HepG2 (cell line): Measurements from ENCODE around the gene GRK5. TPM values are rescaled to one million over a fixed set of nuclear protein-coding genes. Genes with fewer than 3 reads are reported as not detected.

Experiments used
- BCLAF1 ChIP-seq: fragments of 450-650 bp; IDR thresholded peaks from 2 replicates; pipeline ENCODE4 v1.6.1; 2017; ENCODE audit warnings: mild to moderate bottlenecking
- FOXP1 ChIP-seq, 2 experiments: fragments of 450-650 bp in 1 of 2; IDR thresholded peaks; 2 replicates each; pipeline ENCODE4 v1.6.1; 2017 to 2018; ENCODE audit warnings: antibody characterized with exemption in 1 of 2
- HDAC1 ChIP-seq: sonication (generic); formaldehyde crosslinking; IDR thresholded peaks from 2 replicates; pipeline ENCODE4 v1.5.1; 2020; ENCODE audit warnings: mild to moderate bottlenecking, missing genetic modification reagents
- KLF12 ChIP-seq: sonication (generic); formaldehyde crosslinking; IDR thresholded peaks from 2 replicates; pipeline ENCODE4 v1.4.0; 2020; ENCODE audit warnings: missing genetic modification reagents, borderline replicate concordance
- MXI1 ChIP-seq: IDR thresholded peaks from 3 replicates; pipeline ENCODE4 v1.6.1; 2012; ENCODE audit warnings: low read depth, low read length, inconsistent platforms, borderline replicate concordance
- MZF1 ChIP-seq: sonication (generic); formaldehyde crosslinking; IDR thresholded peaks from 2 replicates; pipeline ENCODE4 v1.8.1; 2023; ENCODE audit warnings: mild to moderate bottlenecking, missing genetic modification reagents, borderline replicate concordance
- NR2F2 ChIP-seq: IDR thresholded peaks from 2 replicates; pipeline ENCODE4 v1.6.1; 2012; ENCODE audit warnings: low read depth, inconsistent platforms, borderline replicate concordance
- PCBP2 ChIP-seq: fragments of 200-400 bp; formaldehyde crosslinking; optimal IDR thresholded peaks from 2 replicates; pipeline ENCODE3; 2018; ENCODE audit warnings: low read length, low read depth; ENCODE audit not compliant: poor library complexity, severe bottlenecking
- PLRG1 ChIP-seq: fragments of 450-650 bp; conservative IDR thresholded peaks from 2 replicates; pipeline ENCODE4 v1.6.1; 2016
- POLR2AphosphoS2 ChIP-seq: IDR thresholded peaks from 2 replicates; pipeline ENCODE4 v1.6.1; 2011; ENCODE audit warnings: low read depth, low read length, improper control_type of control experiment
- TRIM24 ChIP-seq: sonication (generic); formaldehyde crosslinking; IDR thresholded peaks from 2 replicates; pipeline ENCODE4 v1.8.0; 2022; ENCODE audit warnings: mild to moderate bottlenecking, missing genetic modification reagents
- YY1 ChIP-seq: IDR thresholded peaks from 2 replicates; pipeline ENCODE4 v1.6.1; 2011; ENCODE audit warnings: low read length, low read depth, moderate library complexity, mild to moderate bottlenecking; ENCODE audit not compliant: insufficient read depth, insufficient replicate concordance
- ZBTB1 ChIP-seq: sonication (generic); formaldehyde crosslinking; IDR thresholded peaks from 2 replicates; pipeline ENCODE4 v1.4.0; 2020; ENCODE audit warnings: missing genetic modification reagents, borderline replicate concordance
- ZBTB33 ChIP-seq: sonication (generic); formaldehyde crosslinking; IDR thresholded peaks from 2 replicates; pipeline ENCODE4 v1.4.0; 2020; ENCODE audit warnings: missing genetic modification reagents
- ZBTB43 ChIP-seq: sonication (generic); formaldehyde crosslinking; conservative IDR thresholded peaks from 2 replicates; pipeline ENCODE4 v1.4.0; 2020; ENCODE audit warnings: missing genetic modification reagents
- ZNF124 ChIP-seq: sonication (generic); formaldehyde crosslinking; IDR thresholded peaks from 2 replicates; pipeline ENCODE4 v1.4.0; 2020; ENCODE audit warnings: missing genetic modification reagents
- ZNF160 ChIP-seq: sonication (generic); formaldehyde crosslinking; IDR thresholded peaks from 2 replicates; pipeline ENCODE4 v1.8.0; 2022; ENCODE audit warnings: mild to moderate bottlenecking, inconsistent platforms, missing genetic modification reagents
- ZNF263 ChIP-seq: sonication (generic); formaldehyde crosslinking; IDR thresholded peaks from 2 replicates; pipeline ENCODE4 v1.4.0; 2020; ENCODE audit warnings: missing genetic modification reagents
- ZNF274 ChIP-seq: sonication (generic); formaldehyde crosslinking; IDR thresholded peaks from 2 replicates; pipeline ENCODE4 v1.5.1; 2020; ENCODE audit warnings: mild to moderate bottlenecking, missing genetic modification reagents
- ZNF329 ChIP-seq: sonication (generic); formaldehyde crosslinking; IDR thresholded peaks from 2 replicates; pipeline ENCODE4 v1.9.0; 2021; ENCODE audit warnings: low read depth, mild to moderate bottlenecking, missing genetic modification reagents
- ZNF34 ChIP-seq: sonication (generic); formaldehyde crosslinking; IDR thresholded peaks from 2 replicates; pipeline ENCODE4 v1.4.0; 2020; ENCODE audit warnings: mild to moderate bottlenecking, missing genetic modification reagents, borderline replicate concordance
- ZNF557 ChIP-seq: sonication (generic); formaldehyde crosslinking; IDR thresholded peaks from 2 replicates; pipeline ENCODE4 v1.4.0; 2020; ENCODE audit warnings: missing genetic modification reagents
- ZNF567 ChIP-seq: sonication (generic); formaldehyde crosslinking; IDR thresholded peaks from 2 replicates; pipeline ENCODE4 v1.8.1; 2023; ENCODE audit warnings: mild to moderate bottlenecking, missing genetic modification reagents, borderline replicate concordance
- polyA plus RNA-seq, 8 experiments: library from polyadenylated mRNA; depleted of rRNA in 3 of 8; stranded (reverse) in 7 of 8; unstranded in 1 of 8; fragments of >200 nt; fragmentation: Illumina TruSeq in 4 of 8; extraction: Trizol in 4 of 8; gene quantifications; 2 replicates each; pipeline versions ENCODE4 v1.2.1 to v1.2.3, GENCODE V29; 2011 to 2016; ENCODE audit warnings: low read depth in 4 of 8, missing spikeins in 1 of 8, mixed read lengths in 1 of 8; ENCODE audit not compliant: insufficient read depth in 1 of 8
- total RNA-seq, 5 experiments: library from RNA; depleted of rRNA; stranded (reverse); fragments of >200 nt; fragmentation: Illumina TruSeq; extraction: Trizol; gene quantifications; 2 replicates each; pipeline ENCODE4 v1.2.3, GENCODE V29; 2016; ENCODE audit warnings: low read depth in 1 of 5

The GRK5 gene
- total and polyA plus RNA-seq, 2 of the 13 experiments (the other 11 are each of a cell fraction or from before 2014, with no cell fraction given): 10.4 to 12.6 TPM

GRCh38 chr10:119178372-119179119 is 28.8 kb upstream of the GRK5 start, which contains the start of gene PRDX3 (continued):
- TF ChIP-seq ZNF34 (no peak), ZNF567 (CRISPR knock-in tag) (no peak), ZBTB43 (CRISPR knock-in tag) (0 out of 2 replicates have a peak, but pooled peaks have one; percentile 49), ZNF160 (CRISPR knock-in tag) (peak; percentile 88; the same call in 1 of the 2 replicates), PLRG1 (no peak), HDAC1 (peak; percentile 79), PCBP2 (no peak), ZBTB1 (no peak), MXI1 (peak; percentile 78; the same call in 1 of the 3 replicates), ZNF274 (CRISPR knock-in tag) (no peak), YY1 (peak; percentile 95), ZNF557 (CRISPR knock-in tag) (peak; percentile 77; the same call in 1 of the 2 replicates), ZNF124 (CRISPR knock-in tag) (0 out of 2 replicates have a peak, but pooled peaks have one; percentile 69), POLR2AphosphoS2 (peak; percentile 71; the same call in 1 of the 2 replicates), MZF1 (CRISPR knock-in tag) (no peak), BCLAF1 (no peak), KLF12 (no peak), NR2F2 (no peak), TRIM24 (CRISPR knock-in tag) (no peak), ZNF329 (CRISPR knock-in tag) (0 out of 2 replicates have a peak, but pooled peaks have one; percentile 65), ZNF263 (CRISPR knock-in tag) (peak; percentile 63; the same call in 1 of the 2 replicates), FOXP1 (IDR thresholded peaks at IDR 0.05) (no peak), FOXP1 (CRISPR knock-in tag; IDR thresholded peaks at IDR 0.05) (no peak), ZBTB33 (CRISPR knock-in tag) (no peak)
